NK-92 treated with Interleukin-12 subunit alpha and Interleukin-12 subunit beta, amount 100 ng/mL, for 24 hours (cell line): ENCODE data around the gene KCNA10.
A peak's percentile ranks its signal among the peaks of the same experiment; 100 is the strongest.

ENCODE experiments used
- DNase-seq: peaks from one replicate; lab custom pipeline; 2025; lab: John Stamatoyannopoulos, UW

KCNA10 gene

DNA sequence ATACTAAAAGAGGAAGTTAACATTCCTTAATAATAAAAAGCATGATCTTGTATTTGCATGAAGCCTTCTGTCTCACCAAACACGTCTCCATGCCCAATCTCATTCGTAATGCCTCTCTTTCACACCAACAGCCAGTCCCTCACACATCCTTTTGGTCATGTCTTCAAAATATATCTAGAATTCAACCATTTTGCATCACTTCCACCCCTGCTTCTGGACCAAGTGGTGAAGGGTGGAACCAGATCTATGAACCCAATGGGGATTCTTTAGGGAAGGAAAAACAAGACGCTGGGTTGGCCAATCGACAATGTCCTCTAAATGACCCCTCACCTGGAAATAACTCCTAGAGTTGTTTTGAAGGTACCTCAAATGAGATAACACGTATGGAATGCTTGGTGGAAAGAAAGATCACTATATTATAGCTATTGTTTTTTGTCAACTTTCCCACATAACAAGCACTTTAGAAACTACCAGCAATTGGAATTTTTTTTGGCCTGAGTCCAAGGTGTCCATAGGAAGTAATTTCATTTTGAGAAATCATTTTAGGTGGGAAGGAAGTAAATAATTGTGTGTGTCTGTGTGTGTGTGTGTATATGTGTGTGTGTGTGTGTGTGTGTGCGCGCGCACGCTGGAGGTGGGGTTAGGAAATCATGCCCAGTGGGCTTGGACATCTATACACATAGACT, at the start of gene KCNA10:
TSS of gene KCNA10 (minus strand) at position 51 of the 686 bp plus-strand sequence. CDS start 388 bp downstream, outside the sequence.
- DNase-seq = no peak

DNA sequence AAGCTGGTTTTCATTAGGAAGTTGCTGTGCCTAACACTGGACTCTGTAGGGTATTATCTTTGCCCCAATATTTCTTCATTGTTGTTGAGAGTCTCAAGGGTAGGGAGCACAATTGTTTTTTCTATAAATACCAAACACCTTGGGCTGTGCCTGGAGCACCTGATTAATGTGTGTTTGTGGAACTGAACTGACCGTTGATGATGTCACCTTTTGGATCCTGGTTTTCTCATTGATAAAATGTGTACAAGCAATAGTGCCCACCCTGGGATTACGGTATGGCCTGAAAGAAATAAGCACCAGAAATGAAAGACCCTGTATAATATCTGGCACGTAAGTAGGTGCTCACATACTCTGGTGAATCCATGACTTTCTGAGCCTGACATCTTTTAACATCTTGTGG, 47.9 kb upstream of the KCNA10 start:
- DNase-seq = no peak

DNA sequence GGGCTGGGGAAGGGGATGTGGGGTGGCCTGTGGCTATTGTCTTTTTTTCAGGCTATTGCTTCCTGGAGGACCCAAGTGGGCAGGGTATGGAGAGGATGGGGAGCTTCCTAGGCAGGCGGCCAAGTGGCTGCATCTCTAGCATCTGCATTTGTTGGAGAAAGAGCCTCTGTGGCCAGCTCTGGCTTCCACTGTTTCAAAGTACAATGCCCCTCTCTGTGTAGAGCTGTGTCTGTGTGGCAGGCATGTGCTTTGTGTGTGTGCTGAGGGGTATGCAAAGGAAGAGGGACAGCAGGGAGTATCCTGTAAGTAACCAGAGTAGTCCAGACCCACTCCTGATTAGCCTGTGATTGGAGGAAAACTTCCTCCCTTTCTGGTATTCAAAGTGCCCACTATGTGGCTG, 46.6 kb upstream of the KCNA10 start:
- DNase-seq = no peak

DNA sequence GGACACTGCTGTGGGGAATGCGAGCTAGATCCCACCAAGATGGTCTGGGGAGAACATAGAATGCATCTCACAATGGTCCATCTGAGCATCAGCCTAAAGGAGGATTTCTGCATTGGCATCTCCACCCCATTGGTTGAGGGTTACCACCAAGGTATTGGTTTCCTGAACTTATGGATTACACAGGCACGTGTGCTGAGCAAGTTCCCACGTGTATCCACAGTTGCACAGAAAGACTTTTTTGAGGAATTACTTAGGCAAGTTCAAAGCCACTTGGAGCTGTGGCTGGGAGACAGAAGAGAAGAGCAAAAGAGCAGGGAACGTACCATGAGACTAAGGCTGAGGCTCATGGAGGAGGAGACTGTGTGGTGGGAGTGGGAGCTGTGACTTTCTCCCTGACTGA, 44.1 kb upstream of the KCNA10 start:
- no peak for DNase-seq

DNA sequence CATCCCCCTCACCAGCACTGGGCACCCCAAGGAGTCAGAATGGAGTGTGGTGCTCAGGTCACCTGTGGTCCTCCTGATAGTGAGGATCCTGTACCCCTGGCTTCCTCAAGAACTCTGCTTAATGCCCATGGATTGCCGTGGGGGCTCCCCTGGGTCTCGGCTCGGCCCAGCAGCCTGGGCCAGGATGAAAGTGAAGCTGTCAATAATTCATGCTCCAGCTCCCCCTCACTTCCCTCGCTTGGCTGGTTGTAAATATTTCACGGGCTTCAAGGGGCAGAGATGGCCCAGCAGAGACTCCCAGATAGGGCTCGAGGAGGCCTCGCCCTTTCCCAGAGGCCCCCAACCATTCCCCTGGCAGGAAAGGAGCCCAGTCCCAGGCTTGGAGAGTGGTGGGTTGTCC, 42.6 kb upstream of the KCNA10 start:
- DNase-seq = no peak

DNA sequence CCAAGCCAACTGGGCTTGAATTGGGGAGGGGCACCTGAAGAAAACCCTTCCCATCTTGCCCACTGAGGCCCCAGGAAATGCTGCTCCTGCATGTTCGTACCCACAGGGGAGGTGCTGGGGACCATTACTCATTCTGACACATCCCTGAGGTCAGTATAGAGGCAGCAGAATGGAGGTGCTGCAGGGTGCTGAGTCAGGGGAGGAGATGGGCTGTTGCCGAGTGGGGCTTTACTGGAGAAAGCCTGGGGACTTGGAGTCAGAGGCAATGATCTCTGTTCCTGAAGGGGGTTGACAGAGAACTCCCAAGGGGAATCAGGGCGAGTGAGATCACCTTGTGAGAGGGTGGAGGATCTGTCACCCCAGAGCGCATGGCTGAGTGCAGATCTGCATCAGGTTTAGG, 40.2 kb upstream of the KCNA10 start:
- DNase-seq = peak; percentile 43

DNA sequence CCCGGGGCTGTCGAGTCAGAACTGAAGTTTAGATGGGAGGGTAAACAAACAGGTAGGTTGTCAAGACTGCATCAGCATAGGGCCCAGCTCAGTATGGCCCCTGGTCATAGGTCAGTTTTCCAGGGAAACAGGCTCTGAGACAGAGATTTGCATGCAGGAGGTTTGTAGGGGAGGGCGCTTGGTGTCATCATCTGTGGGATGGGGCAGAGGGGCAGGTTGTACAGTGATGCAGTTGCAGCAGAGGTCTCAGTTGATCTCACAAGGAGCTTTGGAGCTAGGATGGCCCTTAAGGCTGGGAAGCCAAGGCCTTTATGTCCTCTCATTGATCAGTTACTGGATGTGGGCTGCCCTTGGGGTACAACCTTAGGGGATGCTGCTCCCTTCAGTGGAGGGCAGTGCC, 38.5 kb upstream of the KCNA10 start:
- DNase-seq = no peak

DNA sequence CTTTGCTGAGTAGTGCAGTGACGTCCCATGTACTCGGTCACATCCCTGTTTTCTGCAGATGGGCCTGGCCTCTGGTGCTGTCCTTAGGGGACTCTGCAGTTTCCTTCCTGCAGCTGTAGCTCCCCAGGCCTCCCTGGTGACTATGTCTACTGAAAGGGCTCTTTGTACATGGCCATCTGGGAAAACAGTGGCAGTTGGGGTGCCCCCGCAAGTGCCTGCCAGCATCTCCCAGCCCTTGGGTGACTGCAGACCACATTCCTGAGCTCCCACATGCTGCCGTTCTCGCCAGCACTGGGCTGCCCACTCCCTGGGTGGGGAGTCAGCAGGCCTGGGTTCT, 37.5 kb upstream of the KCNA10 start:
- DNase-seq = no peak

DNA sequence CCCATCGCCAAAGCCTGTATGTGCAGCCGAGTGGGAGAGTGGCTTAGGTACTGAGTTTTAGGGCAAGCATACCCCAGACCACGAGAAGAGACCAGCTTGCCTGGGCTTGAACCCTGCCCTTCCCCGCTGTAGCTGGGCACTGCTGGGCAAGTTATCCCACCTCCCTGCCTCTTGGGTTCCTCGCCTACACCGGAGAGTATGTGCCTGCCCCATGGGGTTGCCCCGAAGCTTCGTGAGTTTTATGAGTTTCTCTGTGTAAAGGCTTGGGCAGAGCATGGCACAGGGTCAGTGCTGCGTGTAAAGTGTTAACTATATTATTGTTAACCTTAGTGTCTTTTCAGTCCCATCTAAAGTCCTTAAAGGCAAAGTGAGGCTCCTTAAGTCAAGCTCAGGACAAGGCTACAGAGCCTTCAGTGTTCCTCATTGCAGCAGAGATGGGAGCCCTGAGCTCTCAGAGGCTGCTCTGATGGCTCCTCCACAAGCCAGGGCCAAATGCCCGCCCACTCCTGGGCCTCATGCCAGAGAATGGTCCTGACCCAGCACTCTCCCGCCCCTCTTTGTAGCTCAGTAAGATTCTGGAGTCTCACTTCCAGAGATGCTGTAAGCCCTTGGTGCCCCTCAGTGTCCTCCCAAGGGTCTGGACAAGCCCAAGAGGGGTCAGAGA, 37.0 kb upstream of the KCNA10 start:
- DNase-seq = no peak

DNA sequence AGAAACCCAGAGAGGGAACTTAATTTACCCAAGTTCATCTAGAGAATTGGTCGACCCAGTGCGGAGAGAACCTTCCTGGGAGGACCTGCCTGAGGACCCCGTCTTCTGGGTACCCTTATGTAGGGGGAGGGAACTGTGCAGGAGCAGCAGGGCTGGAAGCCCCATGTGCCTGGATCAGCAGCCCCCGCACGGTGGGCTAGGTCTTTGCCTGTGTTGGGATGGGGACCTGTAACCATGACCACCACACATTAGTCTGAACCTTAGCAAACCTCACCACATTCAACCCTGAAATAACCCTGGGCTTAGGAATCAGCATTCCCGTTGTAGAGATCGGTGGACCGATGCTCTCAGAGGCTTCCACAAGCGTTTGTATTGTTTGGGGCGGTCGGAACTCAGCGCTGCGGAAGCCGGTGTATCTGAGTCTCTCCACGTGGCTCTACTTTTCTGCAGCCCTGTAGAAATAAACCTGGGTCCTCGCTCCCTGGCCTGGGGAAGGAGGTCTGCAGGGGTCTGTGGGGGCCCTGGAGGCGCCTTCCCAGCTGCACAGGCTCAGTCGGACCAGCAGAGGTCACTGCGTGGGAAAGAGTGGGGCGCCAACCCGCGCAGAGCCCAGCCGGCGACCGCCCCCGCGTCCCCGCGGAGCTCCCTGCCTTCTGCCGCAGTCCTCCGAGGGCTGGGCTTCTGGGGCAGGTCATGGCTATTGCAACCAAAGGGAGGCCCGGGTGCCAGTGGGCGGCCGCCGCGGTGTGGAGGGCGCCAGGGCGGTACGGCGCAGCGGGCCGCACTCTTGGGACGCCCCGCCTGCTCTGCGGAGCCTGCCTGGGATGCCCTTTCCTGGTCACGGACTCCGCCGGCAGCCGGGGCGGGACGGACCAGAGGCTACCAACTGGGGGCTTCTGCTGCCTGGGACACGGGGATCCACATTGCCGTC, 36.2 kb upstream of the KCNA10 start:
- no peak for DNase-seq

DNA sequence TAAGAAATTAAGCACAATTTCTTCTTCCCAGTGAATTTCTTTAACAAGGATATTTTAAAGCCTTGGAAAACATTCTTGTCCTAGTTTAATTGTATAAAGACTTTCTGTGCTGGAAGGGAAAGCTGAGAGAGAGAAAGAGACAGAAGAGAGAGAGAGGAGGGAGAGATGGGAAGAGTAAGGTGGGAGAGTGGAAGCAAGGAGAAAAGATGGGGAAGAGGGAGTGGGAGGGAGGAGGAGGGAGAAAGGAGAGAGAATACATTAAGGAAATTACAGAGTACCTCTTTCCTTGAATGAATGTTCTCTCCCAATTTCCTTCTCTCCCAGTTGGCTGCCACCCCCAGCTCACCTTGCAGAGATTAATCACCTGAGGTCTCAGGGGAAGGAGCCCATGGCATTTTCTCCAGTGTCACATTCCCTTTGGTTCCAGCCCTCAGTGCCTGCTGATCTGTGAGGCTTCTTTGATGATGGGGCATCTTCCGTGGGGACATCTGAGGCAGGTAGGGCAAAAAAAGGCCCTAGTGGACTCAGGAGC, 32.4 kb upstream of the KCNA10 start:
- DNase-seq = no peak

DNA sequence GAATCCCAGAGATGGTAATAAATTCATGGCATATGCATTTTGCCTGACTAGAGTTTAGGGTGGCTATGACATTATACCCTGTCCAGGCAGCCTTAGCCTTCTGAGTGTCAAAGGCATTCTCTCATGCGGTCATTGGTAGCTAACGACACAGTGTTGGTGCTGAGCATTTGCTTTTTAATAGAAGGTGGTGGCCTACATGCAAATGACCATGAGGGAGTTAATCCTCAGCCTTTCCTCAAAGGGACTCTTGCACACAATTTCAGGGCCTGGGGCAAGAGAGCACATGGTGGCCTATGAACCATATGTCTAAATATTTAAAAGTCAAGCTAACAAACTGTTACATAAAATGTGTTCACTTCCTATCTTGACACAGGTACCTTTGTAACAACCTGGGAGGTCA, 30.9 kb upstream of the KCNA10 start:
- no peak for DNase-seq

DNA sequence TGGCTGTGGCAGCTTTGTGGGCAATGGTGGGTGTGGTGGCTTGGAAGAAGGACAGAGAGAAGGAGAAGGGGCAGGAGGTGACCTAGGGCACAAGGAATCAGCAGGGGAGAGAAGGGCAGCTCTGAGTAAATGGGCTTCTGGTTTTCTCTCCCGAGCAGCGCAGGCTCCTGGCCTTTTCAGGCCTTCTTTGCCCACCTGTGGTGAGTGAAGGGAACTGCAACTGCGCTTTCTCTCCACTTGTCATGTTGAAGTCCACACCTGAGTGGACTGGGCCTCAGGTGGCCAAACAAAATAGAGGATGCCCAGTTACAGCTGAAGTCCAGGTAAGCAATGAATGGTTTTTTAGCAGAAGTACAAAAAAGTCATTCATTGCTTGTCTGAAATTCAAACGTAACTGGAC, 29.4 kb upstream of the KCNA10 start:
- DNase-seq = no peak

DNA sequence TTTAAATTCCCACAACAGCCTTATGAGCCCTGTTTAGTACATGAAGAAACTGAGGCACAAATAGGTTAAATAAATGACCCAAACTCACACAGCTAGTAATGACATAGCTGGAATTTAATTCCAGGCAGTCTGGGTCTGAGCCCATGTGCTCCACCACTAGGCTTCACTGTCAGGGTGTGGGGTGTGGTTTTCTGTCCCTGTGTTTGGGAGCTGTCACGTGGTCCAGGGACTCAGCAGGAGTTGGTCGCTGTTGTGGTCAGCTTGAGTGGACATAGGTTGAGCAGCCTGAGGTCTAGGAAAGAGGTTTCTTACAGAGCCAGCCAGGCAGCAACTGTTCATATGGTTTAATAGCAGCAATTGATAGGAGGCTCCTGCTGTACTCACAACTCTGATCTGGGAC, 28.0 kb upstream of the KCNA10 start:
- no peak for DNase-seq

DNA sequence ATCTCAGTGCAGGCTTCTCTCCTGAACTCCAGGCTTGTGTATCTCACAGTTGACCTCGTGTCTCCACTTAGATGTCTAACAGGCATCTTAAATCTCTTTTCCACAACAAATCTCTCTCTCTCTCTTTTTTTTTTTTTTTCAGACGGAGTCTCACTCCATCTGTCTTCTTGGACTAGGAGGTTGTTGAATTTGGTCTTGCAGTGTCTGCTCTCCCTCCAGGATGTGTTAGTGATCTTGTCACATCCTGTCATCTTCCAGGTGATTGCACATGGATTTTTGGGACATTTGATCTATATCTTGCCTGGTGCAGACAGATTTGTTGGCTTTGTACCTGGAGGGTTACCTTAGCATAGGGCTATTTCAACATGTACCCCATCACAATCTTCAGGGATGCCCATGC, 26.5 kb upstream of the KCNA10 start:
- DNase-seq = no peak

DNA sequence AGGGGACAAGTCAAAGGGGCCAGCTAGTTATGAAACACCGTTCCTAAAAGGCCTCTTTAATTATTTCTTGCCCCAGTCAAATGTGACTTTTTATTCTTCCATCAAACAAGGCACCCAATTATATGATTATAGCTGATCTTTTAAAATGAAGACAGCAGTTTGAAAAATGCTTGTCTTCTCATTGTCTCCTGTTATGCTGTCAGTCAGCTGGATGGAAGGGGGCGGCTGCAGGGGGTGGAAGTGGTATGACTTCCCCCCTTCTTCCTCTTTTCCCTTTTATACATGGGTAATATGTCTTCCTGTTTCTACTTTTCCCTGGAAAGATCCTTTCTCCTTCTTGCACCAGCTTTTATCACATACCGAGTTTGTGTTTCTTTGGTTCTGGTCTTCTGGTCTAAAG, 25.8 kb upstream of the KCNA10 start:
- DNase-seq = no peak

DNA sequence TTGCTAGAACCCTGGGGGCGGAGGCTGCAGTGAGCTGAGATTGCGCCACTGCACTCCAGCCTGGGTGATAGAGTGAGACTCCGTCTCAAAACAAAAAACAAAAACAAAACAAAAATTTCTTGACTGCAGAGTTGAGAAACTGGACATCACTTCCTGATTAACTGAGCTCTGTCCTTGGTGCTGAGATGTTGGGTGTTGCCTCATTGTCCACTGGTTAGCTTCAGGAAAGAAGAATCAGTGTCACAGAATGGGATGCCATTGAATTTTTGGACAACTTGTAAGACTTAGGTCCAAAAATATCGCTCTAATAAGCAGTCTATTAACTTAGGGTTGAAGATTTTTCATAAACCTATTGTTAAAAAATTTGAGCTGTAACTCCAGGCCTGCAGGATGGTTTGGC, 23.8 kb upstream of the KCNA10 start:
- no peak for DNase-seq

DNA sequence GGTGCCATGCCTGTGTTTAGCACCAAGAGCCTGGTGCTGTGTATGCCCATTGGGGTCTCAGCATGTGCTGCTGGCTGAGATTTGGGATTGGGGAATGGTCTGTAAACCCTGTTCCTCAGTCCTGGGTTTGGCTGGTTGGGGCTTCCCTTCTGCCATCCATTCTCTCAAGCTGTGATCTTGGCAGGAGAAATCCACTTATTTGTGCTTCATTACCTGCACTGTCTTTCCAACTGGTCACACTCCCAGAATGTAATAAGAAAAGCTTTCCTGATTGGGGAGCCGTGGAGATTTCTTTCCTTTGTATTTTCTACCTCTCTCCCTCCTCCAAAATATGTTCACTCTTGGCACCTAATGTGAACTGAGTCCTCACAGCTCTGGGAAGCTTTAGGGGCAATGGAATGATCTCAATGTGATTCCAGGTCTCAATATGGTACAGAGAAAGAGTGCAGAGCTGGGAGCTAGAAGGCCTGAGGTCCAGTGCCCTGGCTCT, 23.0 kb upstream of the KCNA10 start:
- DNase-seq = no peak

DNA sequence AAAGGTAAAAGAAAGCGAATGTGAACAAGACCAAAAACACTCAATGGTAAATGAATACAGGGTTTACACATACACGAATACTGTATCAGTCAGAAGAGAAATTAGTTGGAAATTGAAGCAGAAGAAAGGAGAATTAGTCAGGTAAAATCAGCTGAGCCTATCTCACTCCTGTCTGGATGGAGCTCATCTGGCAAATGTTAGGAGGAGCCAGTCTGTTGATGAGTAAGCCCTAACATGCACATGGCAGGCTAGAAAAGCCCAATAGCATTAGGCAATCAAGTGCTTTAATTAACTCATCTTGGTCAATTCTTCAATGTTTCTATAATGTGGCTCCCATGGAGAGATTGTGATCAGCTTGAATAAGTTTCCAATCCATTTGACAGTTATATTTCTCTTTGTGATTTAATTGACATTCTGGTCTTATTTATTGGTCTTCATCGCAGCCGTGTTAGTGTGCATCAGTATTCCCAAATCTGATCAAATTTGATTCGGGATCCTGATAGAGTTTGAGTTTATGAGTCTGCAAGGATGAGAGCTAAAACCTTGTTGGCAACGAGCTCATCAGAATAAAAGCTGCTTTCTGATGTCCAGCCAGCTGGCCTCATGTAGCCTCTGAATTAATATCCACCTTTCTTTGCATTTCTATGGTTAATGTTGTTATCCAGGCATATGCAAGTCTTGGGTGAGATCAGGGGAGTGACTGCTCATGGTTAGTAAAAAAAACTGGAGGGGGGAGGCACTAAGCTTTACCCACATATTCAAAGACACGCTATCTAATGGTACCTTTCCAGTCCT, 22.1 kb upstream of the KCNA10 start:
- DNase-seq = no peak

DNA sequence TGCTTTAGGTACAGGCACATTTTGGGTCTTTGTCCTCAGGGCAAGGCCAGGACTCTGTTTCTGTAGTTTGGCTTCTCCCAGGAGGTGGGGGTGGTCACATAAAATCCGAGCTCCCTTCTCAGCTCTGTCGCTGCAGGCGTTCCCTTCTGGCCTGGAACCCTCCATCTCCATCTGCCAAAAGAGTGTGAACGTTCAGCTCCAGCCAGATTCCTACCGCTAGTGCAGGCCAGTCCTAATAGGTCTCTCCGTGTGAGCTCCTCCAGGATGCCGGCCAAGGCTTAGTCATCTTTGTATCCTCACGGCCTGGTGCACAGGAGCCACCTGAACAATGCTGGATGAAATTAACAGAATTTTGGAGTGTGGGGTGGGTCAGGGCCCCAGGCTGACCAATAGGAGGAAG, 19.9 kb upstream of the KCNA10 start:
- DNase-seq = no peak

DNA sequence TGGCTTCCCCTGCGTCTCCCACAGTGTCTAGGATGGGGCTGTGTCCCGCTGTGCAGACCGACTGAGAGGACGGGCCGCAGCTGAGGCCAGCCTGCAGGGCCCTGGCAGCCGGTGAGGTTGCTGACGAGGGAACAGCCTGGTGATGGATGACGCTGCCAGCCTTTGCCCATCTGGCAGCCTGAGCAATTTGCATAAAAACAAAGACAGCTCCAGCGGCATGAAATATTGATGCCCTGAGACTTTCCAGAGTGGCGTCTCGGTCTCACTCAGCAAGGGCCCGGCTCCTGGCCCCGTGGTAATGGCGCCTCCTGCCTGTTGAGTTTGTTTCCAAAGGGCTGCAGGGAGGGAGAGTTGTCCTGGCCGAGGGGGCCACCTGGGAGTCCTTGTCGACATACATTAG, 19.1 kb upstream of the KCNA10 start:
- no peak for DNase-seq

DNA sequence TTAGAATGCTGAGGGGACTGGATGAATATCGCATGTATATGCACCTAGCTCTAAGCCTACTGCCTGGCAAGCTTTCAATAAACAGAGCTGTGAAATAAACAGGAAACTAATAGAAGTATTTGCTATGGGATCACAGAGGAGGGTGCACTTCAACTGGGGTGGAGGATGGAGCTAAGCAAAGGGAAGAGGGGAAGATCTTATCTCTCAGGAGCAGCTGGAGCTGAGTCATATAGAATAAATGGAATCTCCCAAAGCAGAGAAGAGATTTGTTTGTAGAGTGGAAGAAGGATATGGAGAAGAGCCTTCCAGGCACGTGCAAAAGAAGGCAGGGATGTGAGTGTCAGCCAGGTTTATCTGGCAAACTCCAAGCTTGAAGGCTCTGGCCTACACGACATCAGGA, 17.0 kb upstream of the KCNA10 start:
- DNase-seq = no peak
